Stimulated activated CD4-positive, alpha-beta T cell treated with anti-CD3 and anti-CD28 coated beads, Interleukin-1b, Interleukin-23, amount 100 ng/mL, for 48 hours (primary cell): ENCODE results near the gene BRME1.
A peak's percentile ranks its signal among the peaks of the same experiment; 100 is the strongest.

Experiments
- DNase-seq: peaks from one replicate; pipeline ENCODE4 v3.0.0-alpha.2; 2020

BRME1 gene

GRCh38 chr19:13905634-13906520 is at the start of gene BRME1, which contains the start of gene CC2D1A:
Gene BRME1, minus strand, starts transcription at chr19:13906117. Its CDS starts 1,225 bp downstream, at chr19:13904892.
Gene CC2D1A, plus strand, starts transcription at chr19:13906201. Its CDS starts 241 bp downstream, at chr19:13906442.
- DNase-seq = peak; percentile 96

- DNase-seq = no peak
These were observed 48.3 kb upstream of the BRME1 start for GRCh38 chr19:13954185-13954584.

- DNase-seq = no peak
These were observed 47.1 kb upstream of the BRME1 start for GRCh38 chr19:13952931-13953531.

GRCh38 chr19:13952154-13952930 is 46.4 kb upstream of the BRME1 start, which contains the start of gene DCAF15:
Gene DCAF15, plus strand, starts transcription at chr19:13952509. Its CDS starts 4 bp downstream, at chr19:13952513.
- peak; percentile 100 for DNase-seq

GRCh38 chr19:13951799-13952153 is 45.9 kb upstream of the BRME1 start:
- no peak for DNase-seq

- DNase-seq = no peak
These were observed 45.1 kb upstream of the BRME1 start for GRCh38 chr19:13951043-13951442.

- no peak for DNase-seq
These were observed 40.5 kb upstream of the BRME1 start for GRCh38 chr19:13946414-13946813.

GRCh38 chr19:13942023-13942684 is 36.2 kb upstream of the BRME1 start:
- no peak for DNase-seq

- DNase-seq = no peak
These were observed 32.6 kb upstream of the BRME1 start, which contains the start of gene PODNL1 for GRCh38 chr19:13938301-13939064. Gene PODNL1, minus strand, starts transcription at chr19:13938417. Its CDS starts 236 bp downstream, at chr19:13938181.

GRCh38 chr19:13937479-13938300 is 31.8 kb upstream of the BRME1 start:
- DNase-seq = no peak

- DNase-seq = no peak
These were observed 30.0 kb upstream of the BRME1 start for GRCh38 chr19:13935765-13936510.

GRCh38 chr19:13934785-13935109 is 28.8 kb upstream of the BRME1 start:
- DNase-seq = no peak

GRCh38 chr19:13932911-13933393 is 27.0 kb upstream of the BRME1 start:
- no peak for DNase-seq

GRCh38 chr19:13932149-13932637 is 26.3 kb upstream of the BRME1 start:
- no peak for DNase-seq

GRCh38 chr19:13931391-13932148 is 25.7 kb upstream of the BRME1 start:
- DNase-seq = no peak

GRCh38 chr19:13930402-13930801 is 24.5 kb upstream of the BRME1 start:
- DNase-seq = no peak

GRCh38 chr19:13929956-13930355 is 24.0 kb upstream of the BRME1 start:
- no peak for DNase-seq

GRCh38 chr19:13929340-13929739 is 23.4 kb upstream of the BRME1 start:
- no peak for DNase-seq

- no peak for DNase-seq
These were observed 20.8 kb upstream of the BRME1 start for GRCh38 chr19:13926715-13927114.
